Loucy (cell line): ENCODE results near the gene ETFRF1.

Source experiments
- H2AFZ ChIP-seq: fragments of 200-600 bp; sonication (generic); 2 replicates; pipeline ENCODE4 v1.6.0; 2016; ENCODE audit warnings: antibody characterized with exemption, mild to moderate bottlenecking, low read length, moderate library complexity
- H3F3A ChIP-seq: fragments of 200-600 bp; 2 replicates; pipeline ENCODE4 v1.6.0; 2016; ENCODE audit warnings: antibody characterized with exemption, low read depth, mild to moderate bottlenecking
- H3K27me3 ChIP-seq: fragments of 200-600 bp; sonication (generic); 2 replicates; pipeline ENCODE4 v1.6.1; 2014; ENCODE audit warnings: low read length, mild to moderate bottlenecking; ENCODE audit not compliant: insufficient read depth, poor library complexity, severe bottlenecking
- H3K36me3 ChIP-seq: fragments of 200-600 bp; sonication (generic); 2 replicates; pipeline ENCODE4 v1.6.1; 2016; ENCODE audit warnings: low read length; ENCODE audit not compliant: insufficient read depth
- H3K4me1 ChIP-seq: fragments of 200-600 bp; sonication (generic); 2 replicates; pipeline ENCODE4 v1.5.1; 2014; ENCODE audit warnings: low read length, mild to moderate bottlenecking; ENCODE audit not compliant: insufficient read depth, poor library complexity, severe bottlenecking
- H3K4me2 ChIP-seq: fragments of 200-600 bp; sonication (generic); 2 replicates; pipeline ENCODE4 v1.6.0; 2014; ENCODE audit warnings: antibody characterized with exemption, low read length, low read depth, mild to moderate bottlenecking; ENCODE audit not compliant: poor library complexity, severe bottlenecking
- H3K4me3 ChIP-seq: fragments of 200-600 bp; sonication (generic); 2 replicates; pipeline ENCODE4 v1.5.1; 2014; ENCODE audit warnings: low read length, mild to moderate bottlenecking, mixed read lengths; ENCODE audit not compliant: poor library complexity, severe bottlenecking
- H3K79me2 ChIP-seq: fragments of 200-600 bp; sonication (generic); 2 replicates; pipeline ENCODE4 v1.6.1; 2014; ENCODE audit warnings: low read length; ENCODE audit not compliant: insufficient read depth
- H3K9ac ChIP-seq: fragments of 200-600 bp; sonication (generic); 2 replicates; pipeline ENCODE4 v1.6.0; 2014; ENCODE audit warnings: mild to moderate bottlenecking, low read depth, low read length, moderate library complexity; ENCODE audit not compliant: poor library complexity, severe bottlenecking
- H3K9me2 ChIP-seq: fragments of 200-600 bp; sonication (generic); replicated peaks from 2 replicates; pipeline ENCODE4 v1.6.1; 2016; ENCODE audit warnings: low read depth, low read length, mixed read lengths
- H3K9me3 ChIP-seq: fragments of 200-600 bp; sonication (generic); 2 replicates; pipeline ENCODE4 v1.6.1; 2014; ENCODE audit warnings: mild to moderate bottlenecking, antibody characterized with exemption, low read length, low read depth; ENCODE audit not compliant: insufficient read depth
- H4K20me1 ChIP-seq: fragments of 200-600 bp; sonication (generic); 2 replicates; pipeline ENCODE4 v1.6.0; 2014; ENCODE audit warnings: antibody characterized with exemption, low read length, mild to moderate bottlenecking; ENCODE audit not compliant: insufficient read depth, poor library complexity, severe bottlenecking
- EZH2phosphoT487 ChIP-seq: fragments of 200-600 bp; IDR thresholded peaks from 2 replicates; pipeline ENCODE4 v1.6.1; 2018; ENCODE audit warnings: antibody characterized with exemption, mild to moderate bottlenecking, moderate library complexity, borderline replicate concordance
- TF ChIP-seq, protein P1 (sequence below): fragments of 200-600 bp; sonication (generic); conservative IDR thresholded peaks from 2 replicates; pipeline ENCODE4 v1.5.1; 2014; ENCODE audit warnings: mild to moderate bottlenecking, antibody characterized with exemption, low read length

Gene ETFRF1

DNA sequence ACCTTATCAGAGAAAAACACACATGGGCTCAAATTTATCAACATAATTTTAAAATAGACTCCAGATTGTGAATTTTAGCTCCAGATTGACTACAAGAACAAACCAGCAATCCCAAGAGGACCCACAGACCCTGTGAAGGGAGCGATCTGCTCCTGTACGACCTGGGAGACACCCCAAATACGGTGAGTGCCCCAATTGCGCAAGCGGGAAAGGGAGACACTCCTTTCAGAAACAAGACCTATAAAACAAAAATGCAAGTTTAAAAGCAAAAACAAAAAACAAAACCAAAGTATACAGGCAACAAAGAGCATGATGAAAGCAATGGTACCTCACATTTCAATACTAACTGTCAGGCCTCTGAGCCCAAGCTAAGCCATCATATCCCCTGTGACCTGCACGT is 32.2 kb upstream of the ETFRF1 start:
- Histone ChIP-seq H3F3A (no peaks in the 10 kb centered on the region), H3K79me2 (no peaks in the 10 kb centered on the region)

DNA sequence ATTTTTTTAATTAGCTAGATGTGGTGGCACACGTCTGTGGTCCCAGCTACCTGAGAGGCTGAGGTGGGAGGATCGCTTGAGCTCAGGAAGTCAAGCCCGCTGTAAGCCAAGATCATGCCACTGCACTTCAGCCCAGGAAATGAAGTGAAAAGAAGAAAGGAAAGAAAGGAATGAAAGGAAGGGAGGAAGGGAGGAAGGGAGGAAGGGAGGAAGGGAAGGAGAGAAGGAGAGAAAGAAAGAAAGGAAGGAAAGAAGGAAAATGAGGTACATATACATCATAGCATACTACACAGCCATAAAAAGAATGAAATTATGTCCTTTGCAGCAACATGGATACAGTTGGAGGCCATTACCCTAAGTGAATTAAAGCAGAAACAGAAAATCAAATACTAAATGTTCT is 12.3 kb upstream of the ETFRF1 start:
- Histone ChIP-seq H2AFZ (no peak overlapping the region), H4K20me1 (no peaks in the 10 kb centered on the region), H3K9me3 (no peaks in the 10 kb centered on the region), H3K9me2 (no peaks in the 10 kb centered on the region), H3K4me2 (no peak overlapping the region), H3K4me1 (no peaks in the 10 kb centered on the region), H3K4me3 (no peak overlapping the region), H3K36me3 (no peaks in the 10 kb centered on the region), H3K27me3 (no peaks in the 10 kb centered on the region), H3K79me2 (no peaks in the 10 kb centered on the region), H3K9ac (no peak overlapping the region), H3F3A (no peaks in the 10 kb centered on the region)
- no peak for TF ChIP-seq EZH2phosphoT487
- TF ChIP-seq, protein P1, sequence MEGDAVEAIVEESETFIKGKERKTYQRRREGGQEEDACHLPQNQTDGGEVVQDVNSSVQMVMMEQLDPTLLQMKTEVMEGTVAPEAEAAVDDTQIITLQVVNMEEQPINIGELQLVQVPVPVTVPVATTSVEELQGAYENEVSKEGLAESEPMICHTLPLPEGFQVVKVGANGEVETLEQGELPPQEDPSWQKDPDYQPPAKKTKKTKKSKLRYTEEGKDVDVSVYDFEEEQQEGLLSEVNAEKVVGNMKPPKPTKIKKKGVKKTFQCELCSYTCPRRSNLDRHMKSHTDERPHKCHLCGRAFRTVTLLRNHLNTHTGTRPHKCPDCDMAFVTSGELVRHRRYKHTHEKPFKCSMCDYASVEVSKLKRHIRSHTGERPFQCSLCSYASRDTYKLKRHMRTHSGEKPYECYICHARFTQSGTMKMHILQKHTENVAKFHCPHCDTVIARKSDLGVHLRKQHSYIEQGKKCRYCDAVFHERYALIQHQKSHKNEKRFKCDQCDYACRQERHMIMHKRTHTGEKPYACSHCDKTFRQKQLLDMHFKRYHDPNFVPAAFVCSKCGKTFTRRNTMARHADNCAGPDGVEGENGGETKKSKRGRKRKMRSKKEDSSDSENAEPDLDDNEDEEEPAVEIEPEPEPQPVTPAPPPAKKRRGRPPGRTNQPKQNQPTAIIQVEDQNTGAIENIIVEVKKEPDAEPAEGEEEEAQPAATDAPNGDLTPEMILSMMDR: no peak

More for the DNA sequence above, 32.2 kb upstream of the ETFRF1 start:
- no peak for TF ChIP-seq EZH2phosphoT487
- TF ChIP-seq, protein P1: no peak
- no peak overlapping the region for H3K9ac ChIP-seq
- H3K4me3 ChIP-seq: no peak overlapping the region
- H3K4me1 ChIP-seq: no peaks in the 10 kb centered on the region
- H3K4me2 ChIP-seq: no peak overlapping the region
- H3K36me3 ChIP-seq: no peaks in the 10 kb centered on the region
- H4K20me1 ChIP-seq: no peaks in the 10 kb centered on the region
- H3K9me3 ChIP-seq: no peaks in the 10 kb centered on the region
- no peaks in the 10 kb centered on the region for H3K9me2 ChIP-seq
- no peak overlapping the region for H2AFZ ChIP-seq
- no peaks in the 10 kb centered on the region for H3K27me3 ChIP-seq

DNA sequence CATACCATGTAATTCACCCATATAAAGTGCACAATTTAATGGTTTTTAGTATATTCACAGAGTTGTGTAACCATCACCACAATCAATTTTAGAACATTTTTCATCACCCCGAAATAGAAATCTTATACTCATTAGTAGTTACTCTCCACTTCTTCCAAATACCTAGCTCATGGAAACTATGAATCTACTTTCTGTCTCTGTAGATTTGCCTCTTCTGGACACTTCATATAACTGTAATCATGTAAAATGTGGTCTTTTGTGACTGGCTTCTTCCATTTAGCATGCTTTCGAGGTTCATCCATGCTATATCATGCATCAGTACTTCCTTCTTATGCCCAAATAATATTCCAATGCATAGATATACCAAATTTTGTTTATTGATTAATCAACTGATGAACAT is 10.9 kb upstream of the ETFRF1 start:
- no peaks in the 10 kb centered on the region for H3K9me3 ChIP-seq
- no peaks in the 10 kb centered on the region for H3F3A ChIP-seq
- no peaks in the 10 kb centered on the region for H3K9me2 ChIP-seq
- no peaks in the 10 kb centered on the region for H3K27me3 ChIP-seq
- H3K9ac ChIP-seq: no peak overlapping the region
- H3K4me2 ChIP-seq: no peak overlapping the region
- no peaks in the 10 kb centered on the region for H3K4me1 ChIP-seq
- no peak overlapping the region for H3K4me3 ChIP-seq
- H4K20me1 ChIP-seq: no peaks in the 10 kb centered on the region
- H3K79me2 ChIP-seq: no peaks in the 10 kb centered on the region
- TF ChIP-seq, protein P1: no peak
- TF ChIP-seq EZH2phosphoT487: no peak
- no peak overlapping the region for H2AFZ ChIP-seq
- no peaks in the 10 kb centered on the region for H3K36me3 ChIP-seq
